HG03571 (cell line): ENCODE results near the gene MYO5B.

Experiments
- ATAC-seq: cut with Tn5 transposase; IDR thresholded peaks from one replicate; pipeline ENCODE4 v1.9.1; 2021; ENCODE audit not compliant: unreplicated experiment

Gene MYO5B

GRCh38 chr18:50152900-50153299, 42.0 kb downstream of the MYO5B start:
- no peak for ATAC-seq

- ATAC-seq, result no peak
Measured at GRCh38 chr18:50151926-50152325, 43.0 kb downstream of the MYO5B start.

GRCh38 chr18:50144540-50144939, 50.4 kb downstream of the MYO5B start:
- ATAC-seq, result no peak

- ATAC-seq, result no peak
Measured at GRCh38 chr18:50143886-50144285, 51.1 kb downstream of the MYO5B start.

GRCh38 chr18:50143294-50143693, 51.7 kb downstream of the MYO5B start:
- ATAC-seq, result no peak

- ATAC-seq, result no peak
Measured at GRCh38 chr18:50142441-50143120, 52.4 kb downstream of the MYO5B start.

GRCh38 chr18:50138181-50139064, 56.5 kb downstream of the MYO5B start:
- ATAC-seq, result no peak

- ATAC-seq, result no peak
Measured at GRCh38 chr18:50135903-50136302, 59.0 kb downstream of the MYO5B start.

- ATAC-seq, result no peak
Measured at GRCh38 chr18:50133526-50133925, 61.4 kb downstream of the MYO5B start.

- ATAC-seq, result no peak
Measured at GRCh38 chr18:50131591-50131990, 63.4 kb downstream of the MYO5B start.

- ATAC-seq, result no peak
Measured at GRCh38 chr18:50128506-50129271, 66.3 kb downstream of the MYO5B start.

GRCh38 chr18:50127516-50128210, 67.3 kb downstream of the MYO5B start:
- ATAC-seq, result no peak

- no peak for ATAC-seq
Measured at GRCh38 chr18:50126471-50126870, 68.5 kb downstream of the MYO5B start.

- no peak for ATAC-seq
Measured at GRCh38 chr18:50125456-50125855, 69.5 kb downstream of the MYO5B start.

- no peak for ATAC-seq
Measured at GRCh38 chr18:50119296-50119695, 75.7 kb downstream of the MYO5B start.

- no peak for ATAC-seq
Measured at GRCh38 chr18:50117863-50118262, 77.1 kb downstream of the MYO5B start.

- no peak for ATAC-seq
Measured at GRCh38 chr18:50115095-50115494, 79.9 kb downstream of the MYO5B start.

- ATAC-seq, result no peak
Measured at GRCh38 chr18:50114448-50114847, 80.5 kb downstream of the MYO5B start.

GRCh38 chr18:50113726-50114125, 81.2 kb downstream of the MYO5B start:
- ATAC-seq, result no peak

- no peak for ATAC-seq
Measured at GRCh38 chr18:50111398-50111797, 83.5 kb downstream of the MYO5B start.

GRCh38 chr18:50107468-50107977, 87.4 kb downstream of the MYO5B start:
- no peak for ATAC-seq
